BJ (cell line): ENCODE data around the gene MYO5A. TPM values are rescaled to one million over a fixed set of nuclear protein-coding genes. Genes with fewer than 3 reads are reported as not detected.
A peak's percentile ranks its signal among the peaks of the same experiment; 100 is the strongest.

Experiments used
- CTCF ChIA-PET: fragments of 350-600 bp; formaldehyde crosslinking; extraction: SDS; loops from one replicate; lab custom pipeline; 2021; ENCODE audit warnings: antibody characterized with exemption, inconsistent platforms; lab: Yijun Ruan, JAX
- POLR2A ChIA-PET: fragments of 300-600 bp; sonication (Branson Sonifier 250); formaldehyde crosslinking; extraction: SDS; loops from one replicate; lab custom pipeline; 2021; ENCODE audit warnings: antibody characterized with exemption; lab: Charles Lee
- DNase-seq: peaks from one replicate; pipeline ENCODE4 v3.0.0-alpha.2; 2011; ENCODE audit warnings: low read depth
- H3K27me3 ChIP-seq: 2 replicates; pipeline ENCODE4 v1.6.0; 2011; ENCODE audit warnings: low read length; ENCODE audit not compliant: control insufficient read depth, insufficient read depth
- H3K36me3 ChIP-seq: 2 replicates; pipeline ENCODE4 v1.5.1; 2011; ENCODE audit warnings: low read length; ENCODE audit not compliant: control insufficient read depth, insufficient read depth
- H3K4me3 ChIP-seq: 2 replicates; pipeline ENCODE4 v1.5.1; 2011; ENCODE audit warnings: low read depth, mild to moderate bottlenecking, control low read depth, low read length
- CTCF ChIP-seq: IDR thresholded peaks from 2 replicates; pipeline ENCODE4 v1.5.1; 2011; ENCODE audit warnings: low read depth, mild to moderate bottlenecking, control low read depth, inconsistent platforms, low read length, moderate library complexity; ENCODE audit not compliant: insufficient read depth
- polyA plus RNA-seq: library from polyadenylated mRNA; depleted of rRNA; stranded (reverse); fragments of >200 nt; gene quantifications from 2 replicates; pipeline ENCODE4 v1.2.3, GENCODE V29; 2011

Gene MYO5A
- polyA plus RNA-seq, 1 experiment: 38.3 TPM

- no peak overlapping the region for H3K4me3 ChIP-seq
- no peaks in the 10 kb centered on the region; the same call in 1 of the 2 replicates for H3K27me3 ChIP-seq
- ChIA-PET POLR2A (no interaction called here), CTCF (interaction anchor here (1.1 kb wide), 1 partner anchor 11 kb away, joined by 3 read pairs; no protein-coding TSS in a partner anchor)
- no peaks in the 10 kb centered on the region for H3K36me3 ChIP-seq
- DNase-seq: no peak
- TF ChIP-seq CTCF: no peak
Observed at GRCh38 chr15:52537459-52537858, 8.8 kb upstream of the MYO5A start.

GRCh38 chr15:52532427-52532826 lies 3.7 kb upstream of the MYO5A start:
- ChIA-PET CTCF (interaction anchor here (0.6 kb wide), 1 partner anchor 52 kb away, joined by 3 read pairs; no protein-coding TSS in a partner anchor), POLR2A (no interaction called here)
- no peaks in the 10 kb centered on the region; the same call in 1 of the 2 replicates for H3K27me3 ChIP-seq
- no peak for DNase-seq
- H3K4me3 ChIP-seq: no peak overlapping the region
- no peaks in the 10 kb centered on the region for H3K36me3 ChIP-seq
- TF ChIP-seq CTCF: no peak

- ChIA-PET CTCF (no interaction called here), POLR2A (no interaction called here)
- TF ChIP-seq CTCF: no peak
Observed at GRCh38 chr15:52529940-52530339, 1.3 kb upstream of the MYO5A start.

GRCh38 chr15:52529341-52529924 lies 753 bp upstream of the MYO5A start:
- POLR2A ChIA-PET: no interaction called here
- TF ChIP-seq CTCF: no peak
- Histone ChIP-seq H3K36me3 (no peaks in the 10 kb centered on the region), H3K4me3 (peak overlapping the region; percentile 75), H3K27me3 (no peaks in the 10 kb centered on the region)
- no peak for DNase-seq
- CTCF ChIA-PET: interaction anchor here (1.0 kb wide), 1 partner anchor 194 kb away, joined by 3 read pairs; no protein-coding TSS in a partner anchor

More at GRCh38 chr15:52529940-52530339, 1.3 kb upstream of the MYO5A start:
- Histone ChIP-seq H3K27me3 (no peaks in the 10 kb centered on the region; the same call in 1 of the 2 replicates), H3K4me3 (no peak overlapping the region), H3K36me3 (no peaks in the 10 kb centered on the region)
- DNase-seq: no peak

- DNase-seq: no peak
- TF ChIP-seq CTCF: no peak
- ChIA-PET CTCF (interaction anchor here (0.9 to 1.2 kb wide), 3 partner anchors 206 to 449 kb away, joined by 3 read pairs; no protein-coding TSS in a partner anchor), POLR2A (no interaction called here)
- Histone ChIP-seq H3K36me3 (no peaks in the 10 kb centered on the region), H3K27me3 (no peaks in the 10 kb centered on the region), H3K4me3 (peak overlapping the region; percentile 75)
Observed at GRCh38 chr15:52527911-52528563, 643 bp downstream of the MYO5A start.
